Muscle layer of colon (tissue), 2 donors: Measurements from ENCODE around the gene CCL25.

ENCODE experiments used
- H3K27ac ChIP-seq: one replicate; pipeline ENCODE4 v1.7.0; 2013; ENCODE audit warnings: low read depth, mild to moderate bottlenecking, low read length, moderate library complexity
- H3K27me3 ChIP-seq, 2 donors: one replicate each; pipeline ENCODE4 v1.7.0; 2013; ENCODE audit warnings: low read length in 2 of 2, mild to moderate bottlenecking in 2 of 2; ENCODE audit not compliant: insufficient read depth in 2 of 2, control insufficient read depth in 1 of 2
- H3K36me3 ChIP-seq: one replicate; pipeline ENCODE4 v1.7.0; 2013; ENCODE audit warnings: mild to moderate bottlenecking, low read length; ENCODE audit not compliant: insufficient read depth
- H3K4me1 ChIP-seq: one replicate; pipeline ENCODE4 v1.7.0; 2013; ENCODE audit warnings: mild to moderate bottlenecking, low read length; ENCODE audit not compliant: insufficient read depth
- H3K4me3 ChIP-seq, 2 donors: one replicate each; pipeline ENCODE4 v1.7.0; 2013; ENCODE audit warnings: low read length in 2 of 2, low read depth in 1 of 2, mild to moderate bottlenecking in 1 of 2, moderate library complexity in 1 of 2
- H3K9ac ChIP-seq: one replicate; pipeline ENCODE4 v1.7.0; 2013; ENCODE audit warnings: low read length
- H3K9me3 ChIP-seq: one replicate; pipeline ENCODE4 v1.7.0; 2013; ENCODE audit warnings: mild to moderate bottlenecking, low read length
- donor health status: abdominal sarcoma.
- donor health status: Adenocarcinoma of cecum.

CCL25 gene

DNA sequence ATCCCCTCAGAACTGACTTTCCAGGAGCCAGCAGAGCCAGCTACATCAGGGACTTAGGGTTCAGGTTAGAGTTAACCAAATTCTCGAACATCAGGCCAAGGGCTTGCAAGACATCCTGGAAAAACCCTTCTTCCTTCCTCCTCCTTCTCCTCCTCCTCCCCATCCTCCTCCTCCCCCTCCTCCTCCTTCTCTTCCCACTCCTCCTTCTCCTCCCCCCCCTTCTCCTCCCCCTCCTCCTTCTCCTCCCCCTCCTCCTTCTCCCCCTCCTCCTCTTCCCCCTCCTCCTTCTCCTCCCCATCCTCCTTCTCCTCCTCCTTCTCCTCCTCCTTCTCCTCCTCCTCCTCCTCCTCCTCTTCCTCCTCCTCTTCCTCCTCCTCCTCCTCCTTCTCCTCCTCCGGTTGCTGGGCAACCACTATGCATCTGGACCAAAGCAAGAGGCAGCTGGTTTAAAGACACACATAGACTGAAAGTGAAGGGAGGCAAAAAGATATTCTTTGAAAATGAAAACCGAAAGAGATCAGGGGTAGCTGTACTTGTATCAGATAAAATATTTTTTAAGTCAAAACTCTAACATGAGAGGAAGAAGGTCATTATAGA is 5.9 kb upstream of the CCL25 start:
- Histone ChIP-seq H3K27me3 (peaks cover 0 to 18% of the 10 kb centered on the region in 2 donors), H3K36me3 (no peaks in the 10 kb centered on the region), H3K27ac (no peak overlapping the region), H3K4me3 (no peak overlapping the region), H3K4me1 (no peaks in the 10 kb centered on the region), H3K9ac (no peak overlapping the region), H3K9me3 (no peaks in the 10 kb centered on the region)

GRCh38 chr19:8050274-8051096 is 2.1 kb upstream of the CCL25 start:
- Histone ChIP-seq H3K36me3 (no peaks in the 10 kb centered on the region), H3K27ac (no peak overlapping the region), H3K9me3 (no peaks in the 10 kb centered on the region), H3K4me1 (no peaks in the 10 kb centered on the region), H3K9ac (no peak overlapping the region), H3K27me3 (peaks cover 0 to 18% of the 10 kb centered on the region in 2 donors), H3K4me3 (peak overlapping the region in 1 of 2 donors; percentile 41)

GRCh38 chr19:8054169-8054568 is 1.6 kb downstream of the CCL25 start:
- Histone ChIP-seq H3K9ac (no peak overlapping the region), H3K9me3 (no peaks in the 10 kb centered on the region), H3K27ac (no peak overlapping the region), H3K4me3 (no peak overlapping the region), H3K4me1 (no peaks in the 10 kb centered on the region), H3K27me3 (peaks cover 0 to 14% of the 10 kb centered on the region in 2 donors), H3K36me3 (no peaks in the 10 kb centered on the region)

DNA sequence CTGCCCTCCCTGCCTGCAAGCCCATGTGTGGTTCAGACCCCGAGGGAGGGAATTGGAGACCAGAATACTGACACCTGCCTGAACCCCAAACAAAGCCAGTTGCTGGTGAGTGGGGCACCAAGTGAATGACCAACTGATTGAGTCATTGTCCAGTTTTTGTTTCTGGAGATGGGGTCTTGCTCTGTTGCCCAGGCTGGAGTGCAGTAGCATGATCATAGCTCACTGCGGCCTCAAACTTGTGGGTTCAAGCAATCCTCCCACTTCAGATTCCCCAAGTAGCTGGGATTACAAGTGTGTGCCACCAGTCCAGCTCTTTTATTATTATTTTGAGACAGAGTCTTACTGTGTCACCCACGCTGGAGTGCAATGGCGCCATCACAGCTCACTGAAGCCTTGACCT is 4.0 kb downstream of the CCL25 start:
- Histone ChIP-seq H3K9ac (no peak overlapping the region), H3K4me3 (no peak overlapping the region), H3K27ac (no peak overlapping the region), H3K9me3 (no peaks in the 10 kb centered on the region), H3K36me3 (no peaks in the 10 kb centered on the region), H3K4me1 (no peaks in the 10 kb centered on the region), H3K27me3 (no peaks in the 10 kb centered on the region)

- no peaks in the 10 kb centered on the region for H3K27me3 ChIP-seq
- H3K4me3 ChIP-seq = no peak overlapping the region
- H3K36me3 ChIP-seq = no peaks in the 10 kb centered on the region
- no peak overlapping the region for H3K27ac ChIP-seq
- H3K9me3 ChIP-seq = no peaks in the 10 kb centered on the region
- no peaks in the 10 kb centered on the region for H3K4me1 ChIP-seq
- no peak overlapping the region for H3K9ac ChIP-seq
Observed at GRCh38 chr19:8057545-8058270, 5.1 kb downstream of the CCL25 start.

DNA sequence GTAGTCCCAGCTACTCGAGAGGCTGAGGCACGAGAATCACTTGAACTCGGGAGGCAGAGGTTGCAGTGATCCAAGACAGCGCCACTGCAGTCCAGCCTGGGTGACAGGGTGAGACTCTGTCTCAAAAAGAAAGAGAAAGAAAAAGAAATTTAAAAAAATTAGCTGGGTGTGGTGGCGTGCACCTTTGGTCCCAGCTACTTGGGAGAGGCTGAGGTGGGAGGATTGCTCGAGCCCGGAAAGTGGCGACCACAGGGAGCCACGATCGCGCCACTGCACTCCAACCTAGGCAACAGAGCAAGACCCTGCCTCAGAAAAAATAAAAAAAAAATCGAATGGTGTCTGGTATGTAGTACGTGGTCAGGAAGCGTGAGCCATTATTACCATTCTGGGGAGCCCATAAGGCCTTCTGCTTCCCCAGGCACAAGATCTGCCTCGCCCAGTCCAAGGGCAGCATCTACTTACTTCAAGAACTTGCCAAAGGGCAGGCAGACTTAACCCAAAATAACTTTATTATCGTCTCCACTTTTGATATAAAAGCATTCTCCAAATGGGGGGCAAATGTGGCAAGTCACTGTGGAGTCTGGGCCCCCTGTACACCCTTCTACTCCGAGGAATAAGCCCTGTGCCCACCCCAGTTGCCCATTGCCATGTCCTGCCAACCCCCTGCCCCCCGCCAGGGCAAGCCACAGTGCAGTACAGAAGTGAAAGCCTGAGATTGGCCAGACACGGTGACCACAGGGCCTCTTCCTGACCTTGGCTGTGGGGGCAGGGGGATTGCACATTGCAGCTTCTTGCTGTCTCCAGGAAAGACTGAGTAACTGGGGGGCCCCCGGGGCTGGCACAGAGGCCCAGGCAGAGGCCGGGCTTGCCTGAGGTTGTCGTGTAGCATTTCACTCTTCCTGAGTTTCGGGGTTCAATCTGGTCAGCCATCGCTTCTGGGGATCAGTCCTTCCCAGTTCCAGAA is 12.6 kb downstream of the CCL25 start:
- Histone ChIP-seq H3K27me3 (no peaks in the 10 kb centered on the region), H3K4me1 (no peaks in the 10 kb centered on the region), H3K4me3 (no peak overlapping the region)

DNA sequence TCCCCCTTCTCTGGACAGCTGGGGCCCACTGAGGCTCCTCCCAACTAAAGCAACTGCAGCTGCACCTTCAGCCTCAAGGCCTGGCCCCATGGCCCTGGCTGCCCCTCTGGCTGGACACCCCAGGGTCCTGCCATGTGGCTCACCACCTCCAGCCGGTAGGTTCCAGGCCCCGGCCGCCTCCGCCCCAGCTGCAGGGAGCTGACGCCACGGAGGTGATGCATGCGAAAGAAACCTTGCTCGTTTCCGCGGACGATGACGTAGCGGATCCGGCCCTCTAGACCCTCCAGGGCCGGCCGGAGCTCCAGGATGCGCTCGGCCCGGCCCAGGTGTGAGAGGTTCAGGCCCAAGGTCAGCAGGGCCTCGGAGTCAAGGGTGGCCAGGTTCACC is 13.3 kb downstream of the CCL25 start:
- peaks cover 10% of the 10 kb centered on the region for H3K9me3 ChIP-seq
- no peaks in the 10 kb centered on the region for H3K27me3 ChIP-seq
- no peaks in the 10 kb centered on the region for H3K36me3 ChIP-seq
- no peak overlapping the region for H3K4me3 ChIP-seq
- H3K9ac ChIP-seq = no peak overlapping the region
- H3K4me1 ChIP-seq = no peaks in the 10 kb centered on the region
- H3K27ac ChIP-seq = no peak overlapping the region

More for the DNA sequence above, 12.6 kb downstream of the CCL25 start:
- H3K27ac ChIP-seq = no peak overlapping the region
- peaks cover 10% of the 10 kb centered on the region for H3K9me3 ChIP-seq
- no peaks in the 10 kb centered on the region for H3K36me3 ChIP-seq
- no peak overlapping the region for H3K9ac ChIP-seq

DNA sequence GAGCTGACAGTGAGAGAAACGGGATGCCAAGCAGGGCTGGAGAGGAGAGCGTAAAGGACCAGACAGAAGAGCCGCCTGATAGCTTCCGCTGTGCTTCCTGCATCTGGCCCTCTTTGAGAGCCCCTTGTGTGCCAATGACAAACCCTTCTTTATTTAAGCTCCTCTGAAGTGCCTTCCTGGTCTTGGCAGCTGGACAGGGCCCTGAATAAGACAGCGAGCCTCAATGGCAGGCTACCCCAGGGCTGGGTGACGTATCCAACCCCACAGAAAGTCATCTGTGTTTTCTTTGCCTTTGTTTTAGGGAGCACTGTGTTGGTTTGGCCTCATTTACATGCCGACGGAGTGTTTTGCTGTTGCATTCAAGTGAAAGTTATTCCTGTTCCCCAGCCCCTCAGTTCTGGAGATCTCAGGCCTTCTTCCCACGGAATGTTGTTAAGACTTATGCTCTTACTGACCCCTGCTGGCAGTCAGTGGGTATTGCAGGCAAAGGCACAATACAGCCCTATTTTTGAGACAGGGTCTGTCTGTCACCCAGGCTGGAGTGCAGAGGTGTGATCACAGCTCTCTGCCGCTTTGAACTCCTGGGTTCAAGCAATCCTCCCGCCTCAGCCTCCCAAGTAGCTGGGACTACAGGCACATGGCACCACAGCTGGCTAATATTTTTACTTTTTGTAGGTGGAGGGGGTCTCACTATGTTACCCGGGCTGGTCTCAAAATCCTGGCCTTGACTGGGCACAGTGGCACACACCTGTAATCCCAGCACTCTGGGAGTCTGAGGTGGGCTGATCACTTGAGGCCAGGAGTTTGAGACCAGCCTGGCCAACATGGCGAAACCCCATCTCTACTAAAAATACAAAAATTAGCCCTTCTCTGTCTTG is 16.8 kb downstream of the CCL25 start:
- no peak overlapping the region for H3K27ac ChIP-seq
- peaks cover 10% of the 10 kb centered on the region for H3K9me3 ChIP-seq
- H3K36me3 ChIP-seq = no peaks in the 10 kb centered on the region
- H3K4me1 ChIP-seq = no peaks in the 10 kb centered on the region
- peak overlapping the region in 1 of 2 donors; percentile 35 for H3K4me3 ChIP-seq
- no peaks in the 10 kb centered on the region for H3K27me3 ChIP-seq
- no peak overlapping the region for H3K9ac ChIP-seq

GRCh38 chr19:8071912-8072311 is 19.4 kb downstream of the CCL25 start:
- no peaks in the 10 kb centered on the region for H3K27me3 ChIP-seq
- peaks cover 10% of the 10 kb centered on the region for H3K9me3 ChIP-seq
- no peak overlapping the region for H3K27ac ChIP-seq
- H3K4me1 ChIP-seq = no peaks in the 10 kb centered on the region
- H3K9ac ChIP-seq = no peak overlapping the region
- no peak overlapping the region for H3K4me3 ChIP-seq
- no peaks in the 10 kb centered on the region for H3K36me3 ChIP-seq

DNA sequence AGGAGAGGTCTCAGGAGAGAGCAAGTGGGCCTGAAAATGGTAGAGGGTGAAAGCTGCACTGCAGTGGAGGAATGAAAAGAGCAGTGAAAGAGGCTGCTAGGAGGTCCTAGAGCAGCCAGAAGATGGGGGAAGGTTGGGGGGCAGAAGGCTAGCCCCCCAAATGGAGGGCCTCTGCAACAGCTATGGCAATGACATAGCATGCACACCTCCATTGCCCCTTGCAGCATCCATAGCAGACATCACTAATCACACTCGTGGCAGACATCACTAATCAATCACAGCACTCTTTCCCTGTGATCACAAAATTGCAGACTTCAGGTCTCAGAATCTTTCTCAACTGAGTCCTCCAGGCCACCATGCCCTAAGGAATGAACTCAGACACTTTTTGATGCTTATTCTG is 21.9 kb downstream of the CCL25 start:
- Histone ChIP-seq H3K36me3 (no peaks in the 10 kb centered on the region), H3K4me1 (no peaks in the 10 kb centered on the region), H3K9me3 (peaks cover 3% of the 10 kb centered on the region), H3K9ac (no peak overlapping the region), H3K27me3 (no peaks in the 10 kb centered on the region), H3K4me3 (no peak overlapping the region), H3K27ac (no peak overlapping the region)
